Measurements from ENCODE around the gene HOXD9. TPM values are rescaled to one million over a fixed set of nuclear protein-coding genes. Genes with fewer than 3 reads are reported as not detected.

HOXD9 gene
- total RNA-seq, 1 experiment from 2014 or later, result not detected

- Mint-ChIP-seq H3K27ac (no peak overlapping the region), H3K4me3 (no peak overlapping the region; a peak in 1 of 5 replicates), H3K36me3 (ENCODE audit: insufficient read depth in 1 of 3, low read depth in 3 of 3) (peaks cover 0 to 3% (median 0%) of the 10 kb centered on the region in 3 experiments; a peak in 3 of 7 replicates), H3K4me1 (peaks cover 0 to 15% of the 10 kb centered on the region in 2 experiments; a peak in 2 of 4 replicates), H3K9me3 (peaks cover 10 to 20% of the 10 kb centered on the region in 2 experiments), H3K27me3 (ENCODE audit: low read depth) (peaks cover 99% of the 10 kb centered on the region)
- H3K4ac ChIP-seq (ENCODE audit: low read depth, low read length), result no peak overlapping the region
- H3K23me2 ChIP-seq (ENCODE audit: insufficient read length, low read depth, low read length, poor library complexity, severe bottlenecking), result peaks cover 2% of the 10 kb centered on the region
- H3K9me3 ChIP-seq (ENCODE audit: control insufficient read depth, low read depth, low read length), result no peaks in the 10 kb centered on the region
- H2AK5ac ChIP-seq (ENCODE audit: insufficient read length, low read length), result no peak overlapping the region
- H3K27ac ChIP-seq (ENCODE audit: insufficient read length, low read depth, low read length), result no peak overlapping the region
- H2BK20ac ChIP-seq (ENCODE audit: low read depth, low read length, poor library complexity, severe bottlenecking), result no peak overlapping the region
- H3K4me1 ChIP-seq (ENCODE audit: insufficient read depth, low read length), result no peaks in the 10 kb centered on the region
- no peak overlapping the region for H3K56ac ChIP-seq (ENCODE audit: insufficient read length, low read depth, low read length)
- no peak overlapping the region for H3T11ph ChIP-seq (ENCODE audit: low read length)
- TF ChIP-seq CTCF (conservative IDR thresholded peaks at IDR 0.05), result peak; percentile 76
- H3K79me2 ChIP-seq (ENCODE audit: insufficient read depth, low read length), result no peaks in the 10 kb centered on the region
- no peak overlapping the region for H2BK120ac ChIP-seq (ENCODE audit: low read depth, low read length, poor library complexity, severe bottlenecking)
- H2BK12ac ChIP-seq (ENCODE audit: insufficient read length, low read depth, low read length), result no peak overlapping the region
- H3K27me3 ChIP-seq (ENCODE audit: insufficient read depth, low read length), result peaks cover 98% of the 10 kb centered on the region
- no peak overlapping the region for H3K14ac ChIP-seq (ENCODE audit: insufficient read depth, low read length)
- no CpG with 5 or more reads among the region's 24 CpGs for WGBS (ENCODE audit: extremely low coverage, insufficient read length, low lambda C conversion rate)
- H4K20me1 ChIP-seq (ENCODE audit: control insufficient read depth, insufficient read depth, insufficient read length), result peaks cover 4% of the 10 kb centered on the region
- no peak overlapping the region for H4K91ac ChIP-seq (ENCODE audit: insufficient read length, low read depth, low read length)
- no peak overlapping the region for H2BK5ac ChIP-seq (ENCODE audit: insufficient read length, low read length)
- H3K9ac ChIP-seq (ENCODE audit: extremely low read depth, insufficient read length, low read length), result no peak overlapping the region
- no peak overlapping the region for H3K23ac ChIP-seq (ENCODE audit: insufficient read length, low read depth, low read length)
- peak; percentile 71 for DNase-seq
- no peak overlapping the region for H4K5ac ChIP-seq (ENCODE audit: insufficient read length, low read depth, low read length)
- no peak overlapping the region for H4K8ac ChIP-seq (replicated peaks; ENCODE audit: insufficient read length, low read depth, low read length)
- no peak overlapping the region for H3K4me2 ChIP-seq (ENCODE audit: insufficient read depth, insufficient read length, low read length)
- H3K18ac ChIP-seq (ENCODE audit: insufficient read length, low read depth, low read length), result no peak overlapping the region
- H2AFZ ChIP-seq (ENCODE audit: low read length), result no peak overlapping the region
- H3K79me1 ChIP-seq (ENCODE audit: insufficient read depth, low read depth, low read length, poor library complexity, severe bottlenecking), result no peaks in the 10 kb centered on the region
- H2BK15ac ChIP-seq (ENCODE audit: low read depth, low read length), result no peak overlapping the region
These were observed 3.7 kb upstream of the HOXD9 start for GRCh38 chr2:176118601-176119339.

Data from H9 (cell line).